ENCODE results near the gene MED15.

Gene MED15

DNA sequence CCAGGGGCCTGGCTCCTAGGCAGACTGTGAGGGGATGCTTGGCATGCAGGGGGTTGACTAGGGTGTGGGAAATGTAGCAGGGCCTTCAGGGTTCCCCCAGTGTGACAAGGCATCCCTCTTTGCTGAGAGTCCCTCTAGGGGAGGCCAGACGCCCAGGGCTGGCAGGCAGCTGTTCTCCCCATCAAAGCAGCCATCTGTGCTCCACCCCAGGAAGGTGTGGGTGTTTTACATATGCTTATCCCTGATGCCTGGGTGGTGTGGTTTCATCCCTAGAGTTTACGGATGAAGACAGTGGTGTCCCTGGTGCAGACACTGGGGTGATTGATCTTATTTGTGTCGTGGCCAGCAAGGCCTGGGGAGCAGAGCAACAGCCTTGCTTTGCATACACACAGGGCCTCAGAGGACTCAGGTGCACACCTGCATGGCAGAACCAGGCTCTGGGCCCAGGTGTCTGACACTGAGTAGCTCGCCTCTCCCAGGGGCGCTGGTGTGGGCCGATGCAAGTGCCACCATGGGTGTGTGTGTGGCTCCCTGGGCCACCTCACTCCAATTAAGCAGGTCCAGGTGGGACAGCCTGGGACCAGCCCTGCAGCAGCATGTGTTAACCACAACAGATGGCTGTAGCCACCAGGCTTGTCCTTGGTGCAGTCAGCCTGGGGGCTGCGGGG, 74.2 kb downstream of the MED15 start:
- Histone ChIP-seq H3K27me3 (ENCODE audit: control insufficient read depth, low read length) (no peaks in the 10 kb centered on the region), H3K4me3 (ENCODE audit: low read length) (no peak overlapping the region), H3K27ac (ENCODE audit: low read depth, low read length) (no peak overlapping the region)

DNA sequence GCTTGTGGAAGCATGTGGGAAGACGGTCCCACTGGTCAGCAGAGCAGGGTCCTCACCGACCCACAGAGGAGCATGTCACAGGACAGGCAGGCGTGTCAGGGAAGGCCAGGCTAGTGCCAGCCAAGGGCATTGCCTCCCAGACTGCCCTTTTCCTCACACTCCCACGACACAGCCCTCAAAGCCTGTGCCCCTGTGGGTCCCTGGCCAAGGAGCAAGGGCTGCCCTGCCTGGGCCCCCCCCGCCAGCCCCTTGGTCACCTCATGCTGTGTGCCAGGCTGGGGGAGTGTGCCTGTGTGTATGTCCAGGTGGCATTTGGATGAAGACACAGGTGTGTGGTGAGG, 74.7 kb downstream of the MED15 start:
- TF ChIP-seq EZH2phosphoT487 (IDR thresholded peaks at IDR 0.05; ENCODE audit: borderline replicate concordance, low read length) = no peak
- TF ChIP-seq, protein P1, sequence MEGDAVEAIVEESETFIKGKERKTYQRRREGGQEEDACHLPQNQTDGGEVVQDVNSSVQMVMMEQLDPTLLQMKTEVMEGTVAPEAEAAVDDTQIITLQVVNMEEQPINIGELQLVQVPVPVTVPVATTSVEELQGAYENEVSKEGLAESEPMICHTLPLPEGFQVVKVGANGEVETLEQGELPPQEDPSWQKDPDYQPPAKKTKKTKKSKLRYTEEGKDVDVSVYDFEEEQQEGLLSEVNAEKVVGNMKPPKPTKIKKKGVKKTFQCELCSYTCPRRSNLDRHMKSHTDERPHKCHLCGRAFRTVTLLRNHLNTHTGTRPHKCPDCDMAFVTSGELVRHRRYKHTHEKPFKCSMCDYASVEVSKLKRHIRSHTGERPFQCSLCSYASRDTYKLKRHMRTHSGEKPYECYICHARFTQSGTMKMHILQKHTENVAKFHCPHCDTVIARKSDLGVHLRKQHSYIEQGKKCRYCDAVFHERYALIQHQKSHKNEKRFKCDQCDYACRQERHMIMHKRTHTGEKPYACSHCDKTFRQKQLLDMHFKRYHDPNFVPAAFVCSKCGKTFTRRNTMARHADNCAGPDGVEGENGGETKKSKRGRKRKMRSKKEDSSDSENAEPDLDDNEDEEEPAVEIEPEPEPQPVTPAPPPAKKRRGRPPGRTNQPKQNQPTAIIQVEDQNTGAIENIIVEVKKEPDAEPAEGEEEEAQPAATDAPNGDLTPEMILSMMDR (IDR thresholded peaks at IDR 0.05; ENCODE audit: low read depth, low read length, poor library complexity, severe bottlenecking) = no peak
- Histone ChIP-seq H3K4me1 (ENCODE audit: control insufficient read depth, low read length) (no peaks in the 10 kb centered on the region), H3K4me2 (ENCODE audit: low read length) (no peak overlapping the region), H3K27ac (ENCODE audit: low read depth, low read length) (no peak overlapping the region), H3K79me2 (ENCODE audit: control insufficient read depth, low read length) (no peaks in the 10 kb centered on the region), H3F3A (ENCODE audit: control insufficient read depth, insufficient read depth) (no peaks in the 10 kb centered on the region), H3K27me3 (ENCODE audit: control insufficient read depth, low read length) (no peaks in the 10 kb centered on the region), H3K36me3 (ENCODE audit: control insufficient read depth, low read length) (peaks cover 84% of the 10 kb centered on the region), H3K4me3 (ENCODE audit: low read length) (no peak overlapping the region), H3K9me3 (ENCODE audit: control insufficient read depth, insufficient read depth, low read length) (no peaks in the 10 kb centered on the region), H4K20me1 (ENCODE audit: control insufficient read depth, insufficient read depth, low read depth, low read length) (no peaks in the 10 kb centered on the region), H3K9me2 (replicated peaks; ENCODE audit: control insufficient read depth, low read length) (no peaks in the 10 kb centered on the region)

More for the DNA sequence above, 74.2 kb downstream of the MED15 start:
- H4K20me1 ChIP-seq (ENCODE audit: control insufficient read depth, insufficient read depth, low read depth, low read length) = no peaks in the 10 kb centered on the region
- no peaks in the 10 kb centered on the region for H3K9me3 ChIP-seq (ENCODE audit: control insufficient read depth, insufficient read depth, low read length)
- no peak for TF ChIP-seq EZH2phosphoT487 (IDR thresholded peaks at IDR 0.05; ENCODE audit: borderline replicate concordance, low read length)
- TF ChIP-seq, protein P1 (IDR thresholded peaks at IDR 0.05; ENCODE audit: low read depth, low read length, poor library complexity, severe bottlenecking) = no peak
- H3F3A ChIP-seq (ENCODE audit: control insufficient read depth, insufficient read depth) = no peaks in the 10 kb centered on the region
- H3K9me2 ChIP-seq (replicated peaks; ENCODE audit: control insufficient read depth, low read length) = no peaks in the 10 kb centered on the region
- H3K36me3 ChIP-seq (ENCODE audit: control insufficient read depth, low read length) = peaks cover 83% of the 10 kb centered on the region
- H3K4me2 ChIP-seq (ENCODE audit: low read length) = no peak overlapping the region
- H3K4me1 ChIP-seq (ENCODE audit: control insufficient read depth, low read length) = no peaks in the 10 kb centered on the region
- H3K79me2 ChIP-seq (ENCODE audit: control insufficient read depth, low read length) = no peaks in the 10 kb centered on the region

DNA sequence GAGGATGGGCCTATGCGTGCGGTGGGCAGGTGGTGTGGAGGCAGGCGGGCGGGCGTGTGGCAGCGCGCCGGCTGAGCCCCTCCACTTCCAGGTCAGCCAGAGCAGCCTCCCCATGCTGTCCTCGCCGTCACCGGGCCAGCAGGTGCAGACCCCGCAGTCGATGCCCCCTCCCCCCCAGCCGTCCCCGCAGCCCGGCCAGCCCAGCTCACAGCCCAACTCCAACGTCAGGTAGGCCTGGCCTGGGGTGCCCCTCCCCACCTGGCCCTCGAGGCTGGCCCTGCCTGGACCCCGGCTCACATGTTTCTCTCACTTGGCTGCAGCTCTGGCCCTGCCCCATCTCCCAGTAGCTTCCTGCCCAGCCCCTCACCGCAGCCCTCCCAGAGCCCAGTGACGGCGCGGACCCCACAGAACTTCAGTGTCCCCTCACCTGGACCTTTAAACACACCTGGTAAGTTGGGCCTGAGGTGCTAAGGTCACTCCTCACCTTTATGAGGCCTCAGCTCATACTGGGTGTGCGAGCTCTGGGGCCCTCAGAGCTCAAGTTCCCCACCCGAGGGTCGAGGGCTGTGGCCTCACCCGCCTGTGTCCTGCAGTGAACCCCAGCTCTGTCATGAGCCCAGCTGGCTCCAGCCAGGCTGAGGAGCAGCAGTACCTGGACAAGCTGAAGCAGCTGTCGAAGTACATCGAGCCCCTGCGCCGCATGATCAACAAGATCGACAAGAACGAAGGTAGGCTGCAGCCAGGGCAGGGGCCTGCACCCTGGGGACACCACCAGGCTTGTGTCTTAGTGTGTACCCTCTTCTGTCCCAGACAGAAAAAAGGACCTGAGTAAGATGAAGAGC, 75.3 kb downstream of the MED15 start:
- no peaks in the 10 kb centered on the region for H3K27me3 ChIP-seq (ENCODE audit: control insufficient read depth, low read length)
- no peaks in the 10 kb centered on the region for H3K9me2 ChIP-seq (replicated peaks; ENCODE audit: control insufficient read depth, low read length)
- no peak overlapping the region for H3K27ac ChIP-seq (ENCODE audit: low read depth, low read length)
- H3K79me2 ChIP-seq (ENCODE audit: control insufficient read depth, low read length) = no peaks in the 10 kb centered on the region
- H3K9me3 ChIP-seq (ENCODE audit: control insufficient read depth, insufficient read depth, low read length) = no peaks in the 10 kb centered on the region
- peaks cover 81% of the 10 kb centered on the region for H3K36me3 ChIP-seq (ENCODE audit: control insufficient read depth, low read length)
- H3K4me3 ChIP-seq (ENCODE audit: low read length) = no peak overlapping the region
- no peaks in the 10 kb centered on the region for H4K20me1 ChIP-seq (ENCODE audit: control insufficient read depth, insufficient read depth, low read depth, low read length)
- H3K4me1 ChIP-seq (ENCODE audit: control insufficient read depth, low read length) = no peaks in the 10 kb centered on the region
- TF ChIP-seq EZH2phosphoT487 (IDR thresholded peaks at IDR 0.05; ENCODE audit: borderline replicate concordance, low read length) = no peak
- TF ChIP-seq, protein P1 (IDR thresholded peaks at IDR 0.05; ENCODE audit: low read depth, low read length, poor library complexity, severe bottlenecking) = no peak
- H3F3A ChIP-seq (ENCODE audit: control insufficient read depth, insufficient read depth) = no peaks in the 10 kb centered on the region
- no peak overlapping the region for H3K4me2 ChIP-seq (ENCODE audit: low read length)
